Right lobe of liver (tissue), 4 donors: ENCODE data around the gene NRXN3.

ENCODE experiments used
- POLR2A ChIP-seq: fragments of 450-650 bp; IDR thresholded peaks from one replicate; pipeline ENCODE4 v1.6.1; 2017; ENCODE audit warnings: antibody characterized with exemption, mild to moderate bottlenecking
- TF ChIP-seq, protein P1 (sequence below), 4 donors: fragments of 200-600 bp in 3 of 4; fragments of 450-650 bp in 1 of 4; IDR thresholded peaks; one replicate each; pipeline versions ENCODE4 v1.5.1 to v1.8.0; 2016 to 2022; ENCODE audit warnings: antibody characterized with exemption in 4 of 4, mild to moderate bottlenecking in 2 of 4
- donor health status: DM: no; HTN: no; CAD: no.
- donor health status: DM: no; HTN: no; CAD: no.
- donor health status: DM: no; HTN: yes; CAD: no.

DNA sequence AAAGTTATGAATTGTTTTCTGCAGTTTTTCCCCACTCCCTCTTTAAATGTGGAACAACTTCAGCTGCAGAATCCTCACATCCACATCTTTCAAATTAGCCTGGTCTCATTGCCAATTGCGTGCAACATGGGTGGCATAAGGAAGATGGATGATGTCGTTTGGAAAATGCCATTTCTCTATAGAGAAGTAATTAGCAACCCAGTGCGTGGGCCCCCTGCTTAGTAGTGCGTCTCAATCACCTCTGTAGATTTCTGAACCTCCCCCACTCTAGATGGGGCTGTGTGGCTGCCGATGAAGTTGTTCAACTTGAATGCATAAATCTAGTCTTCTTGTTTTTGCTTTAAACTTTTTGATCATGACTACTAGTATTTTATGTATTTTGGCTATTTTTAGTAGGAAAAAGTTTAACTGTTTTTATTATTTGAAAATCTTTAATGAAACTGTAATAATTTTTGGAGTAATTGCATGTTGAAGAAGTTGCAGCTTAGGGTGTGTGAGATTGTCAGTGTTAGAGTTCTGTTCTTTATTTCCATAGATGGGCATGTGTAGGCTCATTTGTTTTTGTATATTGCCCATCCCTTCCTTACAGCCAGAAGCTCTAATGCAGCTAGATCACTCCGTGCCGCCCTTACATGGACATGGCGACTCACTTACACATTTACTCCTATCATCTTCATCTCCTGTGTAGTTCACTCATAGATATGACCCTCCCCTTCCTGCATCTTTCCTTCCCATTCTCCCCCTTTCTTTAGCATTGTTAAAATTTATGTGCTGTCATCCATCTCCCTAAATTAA is 1683.0 kb downstream of the NRXN3 start:
- TF ChIP-seq, protein P1, sequence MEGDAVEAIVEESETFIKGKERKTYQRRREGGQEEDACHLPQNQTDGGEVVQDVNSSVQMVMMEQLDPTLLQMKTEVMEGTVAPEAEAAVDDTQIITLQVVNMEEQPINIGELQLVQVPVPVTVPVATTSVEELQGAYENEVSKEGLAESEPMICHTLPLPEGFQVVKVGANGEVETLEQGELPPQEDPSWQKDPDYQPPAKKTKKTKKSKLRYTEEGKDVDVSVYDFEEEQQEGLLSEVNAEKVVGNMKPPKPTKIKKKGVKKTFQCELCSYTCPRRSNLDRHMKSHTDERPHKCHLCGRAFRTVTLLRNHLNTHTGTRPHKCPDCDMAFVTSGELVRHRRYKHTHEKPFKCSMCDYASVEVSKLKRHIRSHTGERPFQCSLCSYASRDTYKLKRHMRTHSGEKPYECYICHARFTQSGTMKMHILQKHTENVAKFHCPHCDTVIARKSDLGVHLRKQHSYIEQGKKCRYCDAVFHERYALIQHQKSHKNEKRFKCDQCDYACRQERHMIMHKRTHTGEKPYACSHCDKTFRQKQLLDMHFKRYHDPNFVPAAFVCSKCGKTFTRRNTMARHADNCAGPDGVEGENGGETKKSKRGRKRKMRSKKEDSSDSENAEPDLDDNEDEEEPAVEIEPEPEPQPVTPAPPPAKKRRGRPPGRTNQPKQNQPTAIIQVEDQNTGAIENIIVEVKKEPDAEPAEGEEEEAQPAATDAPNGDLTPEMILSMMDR (IDR thresholded peaks at IDR 0.05) = no peak
- TF ChIP-seq POLR2A = no peak
